CD14-positive monocyte (primary cell): ENCODE measurements around the gene MRPL54. TPM values are rescaled to one million over a fixed set of nuclear protein-coding genes. Genes with fewer than 3 reads are reported as not detected.

ENCODE experiments used
- DNase-seq, 3 donors: peaks; one replicate each; pipeline ENCODE4 v3.0.0-alpha.2; 2011 to 2022
- H2AFZ ChIP-seq: 2 replicates; pipeline ENCODE4 v1.6.0; 2012; ENCODE audit warnings: mild to moderate bottlenecking, low read depth, low read length, inconsistent platforms; ENCODE audit not compliant: insufficient read depth, poor library complexity, severe bottlenecking
- H3K27ac ChIP-seq, 2 donors: 1 replicate in 1 of 2; 2 replicates in 1 of 2; pipeline ENCODE4 v1.5.1; 2012 to 2013; ENCODE audit warnings: low read length in 2 of 2, control low read depth in 1 of 2, inconsistent platforms in 1 of 2, low read depth in 1 of 2, mild to moderate bottlenecking in 1 of 2
- H3K27me3 ChIP-seq, 2 donors: one replicate each; pipeline versions ENCODE4 v1.6.0 to v1.6.1; 2011 to 2013; ENCODE audit warnings: low read length in 2 of 2; ENCODE audit not compliant: control insufficient read depth in 2 of 2, insufficient read depth in 2 of 2
- H3K36me3 ChIP-seq, 2 donors: replicated peaks in 1 of 2; 1 replicate in 1 of 2; 2 replicates in 1 of 2; pipeline versions ENCODE4 v1.5.1 to v1.6.1; 2012 to 2013; ENCODE audit warnings: low read length in 2 of 2, control low read depth in 1 of 2, inconsistent platforms in 1 of 2, mild to moderate bottlenecking in 1 of 2; ENCODE audit not compliant: insufficient read depth in 2 of 2, control insufficient read depth in 1 of 2
- H3K4me1 ChIP-seq, 2 donors: 1 replicate in 1 of 2; 2 replicates in 1 of 2; pipeline versions ENCODE4 v1.5.1 to v1.6.1; 2012 to 2013; ENCODE audit warnings: low read length in 2 of 2, control low read depth in 1 of 2, inconsistent platforms in 1 of 2, mild to moderate bottlenecking in 1 of 2, moderate library complexity in 1 of 2; ENCODE audit not compliant: insufficient read depth in 2 of 2, control insufficient read depth in 1 of 2
- H3K4me2 ChIP-seq: replicated peaks from 2 replicates; pipeline ENCODE3; 2012; ENCODE audit warnings: low read length, moderate library complexity, mild to moderate bottlenecking; ENCODE audit not compliant: poor library complexity, severe bottlenecking; ENCODE audit errors: extremely low read depth
- H3K4me3 ChIP-seq, 3 experiments: fragments of 200-600 bp in 1 of 3; sonication (generic) in 1 of 3; replicated peaks in 1 of 3; 1 replicate in 2 of 3; 2 replicates in 1 of 3; pipeline ENCODE4 v1.5.1; 2011 to 2013; ENCODE audit warnings: low read length in 3 of 3, mild to moderate bottlenecking in 3 of 3, control low read depth in 2 of 3, low read depth in 2 of 3, inconsistent platforms in 1 of 3, moderate library complexity in 1 of 3
- H3K79me2 ChIP-seq: 2 replicates; pipeline ENCODE4 v1.6.0; 2012; ENCODE audit warnings: mild to moderate bottlenecking, control low read depth, inconsistent platforms, low read length, moderate library complexity; ENCODE audit not compliant: insufficient read depth
- H3K9ac ChIP-seq: 2 replicates; pipeline ENCODE4 v1.6.0; 2017; ENCODE audit warnings: low read length, mild to moderate bottlenecking; ENCODE audit not compliant: insufficient read depth, poor library complexity, severe bottlenecking
- H3K9me3 ChIP-seq, 2 donors: replicated peaks in 1 of 2; 1 replicate in 1 of 2; 2 replicates in 1 of 2; pipeline versions ENCODE4 v1.5.1 to v1.6.1; 2012 to 2013; ENCODE audit warnings: low read length in 2 of 2, control low read depth in 1 of 2; ENCODE audit not compliant: control insufficient read depth in 1 of 2, insufficient read depth in 1 of 2
- H4K20me1 ChIP-seq: 2 replicates; pipeline ENCODE4 v1.6.0; 2012; ENCODE audit warnings: mild to moderate bottlenecking, low read length, control low read depth, moderate library complexity; ENCODE audit not compliant: insufficient read depth
- H3K27ac Mint-ChIP-seq, 7 donors: one replicate each; pipeline ENCODE4 v1.8.0; 2020; ENCODE audit warnings: mild to moderate bottlenecking in 7 of 7, mixed read lengths in 7 of 7, moderate library complexity in 6 of 7, inconsistent platforms in 2 of 7
- H3K27me3 Mint-ChIP-seq, 3 donors: one replicate each; pipeline ENCODE4 v1.8.0; 2021 to 2022; ENCODE audit warnings: low read depth in 3 of 3, mild to moderate bottlenecking in 3 of 3, mixed read lengths in 3 of 3, moderate library complexity in 3 of 3, inconsistent platforms in 1 of 3
- H3K36me3 Mint-ChIP-seq, 2 donors: one replicate each; pipeline ENCODE4 v1.8.0; 2020; ENCODE audit warnings: mixed read lengths in 2 of 2, inconsistent platforms in 1 of 2, mild to moderate bottlenecking in 1 of 2
- H3K4me1 Mint-ChIP-seq: one replicate; pipeline ENCODE4 v1.8.0; 2020; ENCODE audit warnings: mild to moderate bottlenecking, mixed read lengths
- H3K4me3 Mint-ChIP-seq, 2 donors: one replicate each; pipeline ENCODE4 v1.8.0; 2020; ENCODE audit warnings: mild to moderate bottlenecking in 2 of 2, mixed read lengths in 2 of 2, moderate library complexity in 1 of 2
- H3K9me3 Mint-ChIP-seq, 7 donors: one replicate each; pipeline ENCODE4 v1.8.0; 2020 to 2022; ENCODE audit warnings: mixed read lengths in 7 of 7, mild to moderate bottlenecking in 6 of 7, moderate library complexity in 6 of 7, inconsistent platforms in 2 of 7
- WGBS: methylation state at CpG from one replicate; pipeline ENCODE4 v1.1.5; 2013; ENCODE audit warnings: missing lambda C conversion rate; ENCODE audit not compliant: insufficient coverage; 5-methylcytosine and 5-hydroxymethylcytosine counted together
- intact Hi-C, 2 donors: fragments of 100-400 bp; cut with micrococcal nuclease; formaldehyde crosslinking; loops; one replicate each; pipeline versions ENCODE4 v1.15.0 to v1.15.1; 2023
- polyA plus RNA-seq, 3 donors: library from polyadenylated mRNA; depleted of rRNA in 1 of 3; unstranded in 2 of 3; stranded (reverse) in 1 of 3; fragments of 300-500 nt in 2 of 3; fragments of >200 nt in 1 of 3; fragmentation: Illumina TruSeq in 2 of 3; gene quantifications; 1 replicate in 2 of 3; 2 replicates in 1 of 3; pipeline ENCODE4 v1.2.3, GENCODE V29; 2012 to 2021
- TF ChIP-seq, protein P1 (sequence below): fragments of 200-600 bp; IDR thresholded peaks from one replicate; pipeline ENCODE4 v1.8.0; 2022; ENCODE audit warnings: antibody characterized with exemption, mild to moderate bottlenecking

MRPL54 gene
- polyA plus RNA-seq, 3 donors = 39.9 to 133 (median 115) TPM

DNA sequence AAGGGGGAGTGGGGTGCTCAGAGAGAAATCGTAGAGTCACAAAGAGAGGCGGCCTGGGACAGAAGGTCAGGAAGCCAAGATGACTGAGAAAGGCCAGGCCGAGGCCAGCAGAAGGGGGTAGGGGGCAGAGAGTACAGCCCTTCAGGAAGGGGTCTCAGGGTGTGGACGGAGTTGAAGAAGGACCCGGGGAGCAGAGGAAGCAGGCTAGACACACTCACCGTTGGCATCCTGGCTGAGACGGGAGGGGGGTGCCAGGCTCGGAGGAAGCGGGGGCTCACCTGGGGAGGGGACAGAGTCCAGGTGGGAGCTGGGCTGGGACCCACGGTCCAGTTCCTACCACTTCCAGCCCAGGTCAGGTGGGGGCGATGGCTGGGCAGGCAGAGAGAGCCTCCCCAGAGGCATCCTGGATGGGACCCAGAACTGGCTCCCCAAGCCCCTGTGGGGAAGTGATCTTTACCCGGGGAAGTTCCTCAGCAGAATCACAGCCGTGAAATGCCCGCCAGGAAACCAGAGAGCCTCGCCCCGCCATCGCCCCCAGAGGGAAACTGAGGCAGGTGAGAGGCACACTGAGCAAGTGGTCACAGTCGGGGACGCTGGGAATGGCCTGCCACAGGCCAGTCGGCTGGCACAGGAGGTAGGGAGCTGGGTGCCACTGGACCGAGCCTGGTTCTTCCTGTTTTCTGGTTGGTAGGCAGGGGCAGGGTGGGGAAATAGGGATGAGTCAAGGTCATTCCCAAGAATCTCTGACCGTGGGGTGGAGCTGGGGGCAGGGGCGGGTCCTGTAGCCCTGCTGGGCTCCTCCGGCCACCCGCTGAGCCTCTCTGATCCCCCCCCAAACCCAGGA is 22.3 kb downstream of the MRPL54 start:
- TF ChIP-seq, protein P1, sequence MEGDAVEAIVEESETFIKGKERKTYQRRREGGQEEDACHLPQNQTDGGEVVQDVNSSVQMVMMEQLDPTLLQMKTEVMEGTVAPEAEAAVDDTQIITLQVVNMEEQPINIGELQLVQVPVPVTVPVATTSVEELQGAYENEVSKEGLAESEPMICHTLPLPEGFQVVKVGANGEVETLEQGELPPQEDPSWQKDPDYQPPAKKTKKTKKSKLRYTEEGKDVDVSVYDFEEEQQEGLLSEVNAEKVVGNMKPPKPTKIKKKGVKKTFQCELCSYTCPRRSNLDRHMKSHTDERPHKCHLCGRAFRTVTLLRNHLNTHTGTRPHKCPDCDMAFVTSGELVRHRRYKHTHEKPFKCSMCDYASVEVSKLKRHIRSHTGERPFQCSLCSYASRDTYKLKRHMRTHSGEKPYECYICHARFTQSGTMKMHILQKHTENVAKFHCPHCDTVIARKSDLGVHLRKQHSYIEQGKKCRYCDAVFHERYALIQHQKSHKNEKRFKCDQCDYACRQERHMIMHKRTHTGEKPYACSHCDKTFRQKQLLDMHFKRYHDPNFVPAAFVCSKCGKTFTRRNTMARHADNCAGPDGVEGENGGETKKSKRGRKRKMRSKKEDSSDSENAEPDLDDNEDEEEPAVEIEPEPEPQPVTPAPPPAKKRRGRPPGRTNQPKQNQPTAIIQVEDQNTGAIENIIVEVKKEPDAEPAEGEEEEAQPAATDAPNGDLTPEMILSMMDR = no peak
- H3K4me3 ChIP-seq = peak overlapping the region in 1 of 3 experiments; percentile 64
- no peaks in the 10 kb centered on the region for H3K36me3 ChIP-seq
- Mint-ChIP-seq H3K27me3 (peaks cover 16 to 30% (median 17%) of the 10 kb centered on the region in 3 donors), H3K36me3 (peaks cover 1 to 7% of the 10 kb centered on the region in 2 donors), H3K9me3 (peaks cover 19 to 35% (median 23%) of the 10 kb centered on the region in 7 donors), H3K4me1 (peaks cover 9% of the 10 kb centered on the region), H3K4me3 (peak overlapping the region; percentile 60 to 78), H3K27ac (peak overlapping the region in 1 of 7 donors; percentile 52)
- H4K20me1 ChIP-seq = no peaks in the 10 kb centered on the region
- peaks cover 22 to 32% of the 10 kb centered on the region in 2 donors for H3K9me3 ChIP-seq
- no peak overlapping the region for H3K27ac ChIP-seq
- peak overlapping the region; percentile 50 for H2AFZ ChIP-seq
- intact Hi-C loops = no loop called here
- H3K4me2 ChIP-seq = peak overlapping the region; percentile 76
- 25% methylated on average over 21 of the region's 25 CpGs for WGBS
- no peaks in the 10 kb centered on the region for H3K79me2 ChIP-seq
- H3K27me3 ChIP-seq = peaks cover 0 to 13% of the 10 kb centered on the region in 2 donors
- DNase-seq = peak in 1 of 3 donors; percentile 36
- H3K4me1 ChIP-seq = peaks cover 7 to 15% of the 10 kb centered on the region in 2 donors
- H3K9ac ChIP-seq = no peak overlapping the region

DNA sequence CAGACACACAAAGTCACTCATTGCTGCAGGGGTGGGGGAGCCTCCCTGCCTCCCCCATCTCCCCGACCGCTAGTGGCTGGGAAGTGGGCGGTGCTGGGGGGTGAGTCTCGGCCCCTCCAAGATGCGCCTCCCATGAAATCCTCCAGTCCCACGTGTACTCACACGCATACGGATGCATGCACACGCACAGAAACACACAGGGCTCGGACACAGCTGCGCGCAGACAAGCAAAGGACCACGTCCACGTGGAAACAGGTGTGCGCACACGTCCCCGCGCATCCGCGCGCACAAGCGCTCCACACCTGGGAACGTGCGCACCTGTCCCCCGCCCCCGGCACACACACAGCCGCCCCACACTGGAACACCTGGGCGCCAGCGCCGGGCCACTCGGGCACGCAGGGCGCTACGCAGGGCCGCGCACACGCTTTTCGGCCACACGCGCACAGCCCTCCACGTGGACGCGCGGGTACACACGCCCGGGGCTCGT is 23.0 kb downstream of the MRPL54 start:
- H3K27me3 Mint-ChIP-seq = peaks cover 16 to 32% (median 17%) of the 10 kb centered on the region in 3 donors
- peaks cover 22 to 32% of the 10 kb centered on the region in 2 donors for H3K9me3 ChIP-seq
- 0% methylated on average over 43 of the region's 47 CpGs for WGBS
- DNase-seq = no peak
- intact Hi-C loops = no loop called here
- H3K9me3 Mint-ChIP-seq = peaks cover 19 to 32% (median 24%) of the 10 kb centered on the region in 7 donors
- no peaks in the 10 kb centered on the region for H4K20me1 ChIP-seq
- no peaks in the 10 kb centered on the region for H3K36me3 ChIP-seq
- no peak overlapping the region for H3K9ac ChIP-seq
- no peaks in the 10 kb centered on the region for H3K79me2 ChIP-seq
- H3K4me3 Mint-ChIP-seq = peak overlapping the region; percentile 34 to 78
- peaks cover 1 to 7% of the 10 kb centered on the region in 2 donors for H3K36me3 Mint-ChIP-seq
- no peak overlapping the region for H3K27ac Mint-ChIP-seq
- TF ChIP-seq, protein P1 = no peak
- peak overlapping the region in 1 of 3 experiments; percentile 64 for H3K4me3 ChIP-seq
- H3K4me1 ChIP-seq = peaks cover 7 to 15% of the 10 kb centered on the region in 2 donors
- H3K27ac ChIP-seq = no peak overlapping the region
- peaks cover 0 to 13% of the 10 kb centered on the region in 2 donors for H3K27me3 ChIP-seq
- H2AFZ ChIP-seq = peak overlapping the region; percentile 50
- peaks cover 9% of the 10 kb centered on the region for H3K4me1 Mint-ChIP-seq
- H3K4me2 ChIP-seq = peak overlapping the region; percentile 76
